Stimulated activated CD4-positive, alpha-beta T cell treated with anti-CD3 and anti-CD28 coated beads, Interleukin-12 subunit alpha, Interleukin-12 subunit beta, amount 100 ng/mL, for 24 hours (primary cell): ENCODE data around the gene USP35.
"Not testable (repeated sequence)": the region's sequence is repeated elsewhere in the genome, so short reads cannot be mapped to it uniquely, and the experiment has no call there.

Experiments used
- DNase-seq, 2 experiments: peaks; one replicate each; pipeline ENCODE4 v3.0.0-alpha.2; 2020; ENCODE audit warnings: low read depth in 2 of 2

Gene USP35

DNA sequence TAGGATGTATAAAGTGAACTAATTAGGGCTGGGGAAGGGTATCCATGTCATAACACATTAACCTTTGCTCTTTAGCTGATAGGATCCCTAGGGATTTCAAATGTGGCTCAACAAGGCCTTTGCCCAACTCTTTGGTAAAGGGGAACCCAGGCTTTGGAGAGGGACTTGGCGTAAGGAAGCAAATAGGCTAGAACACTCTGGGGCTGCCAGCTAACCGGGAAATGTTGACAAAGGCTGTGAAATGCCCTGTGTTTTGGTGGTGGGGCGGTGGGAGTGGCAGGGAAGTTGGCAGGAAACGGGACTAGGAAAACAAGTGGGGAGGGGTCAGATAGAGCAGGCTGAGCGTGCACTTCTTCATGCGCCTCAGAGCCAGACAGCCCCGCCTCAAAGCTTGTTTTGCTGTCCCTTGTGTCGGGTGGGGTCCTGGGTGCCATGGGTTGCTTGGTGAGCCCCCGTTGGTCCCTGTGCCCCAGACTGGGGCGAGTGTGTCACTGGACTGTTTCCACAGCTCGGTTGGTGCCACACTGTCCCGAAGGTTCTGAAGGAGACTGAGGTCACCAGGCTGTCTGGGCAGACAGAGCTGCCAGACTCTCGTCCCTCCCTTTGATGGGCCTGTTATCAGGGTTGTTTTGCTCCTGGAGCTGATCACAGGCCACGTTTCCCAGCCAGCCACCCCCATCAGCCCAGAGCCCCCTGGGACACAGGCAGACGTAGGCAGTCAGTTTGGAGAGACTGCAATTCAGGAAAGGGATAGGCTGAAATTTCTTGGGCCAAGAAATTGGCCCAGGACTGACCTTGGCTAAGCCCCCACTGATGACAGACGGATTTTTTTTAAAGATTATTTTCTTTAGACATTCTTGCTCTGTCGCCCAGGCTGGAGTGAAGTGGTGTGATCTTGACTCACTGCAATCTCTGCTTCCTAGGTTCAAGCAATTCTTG, 19.9 kb upstream of the USP35 start:
- no peak for DNase-seq

DNA sequence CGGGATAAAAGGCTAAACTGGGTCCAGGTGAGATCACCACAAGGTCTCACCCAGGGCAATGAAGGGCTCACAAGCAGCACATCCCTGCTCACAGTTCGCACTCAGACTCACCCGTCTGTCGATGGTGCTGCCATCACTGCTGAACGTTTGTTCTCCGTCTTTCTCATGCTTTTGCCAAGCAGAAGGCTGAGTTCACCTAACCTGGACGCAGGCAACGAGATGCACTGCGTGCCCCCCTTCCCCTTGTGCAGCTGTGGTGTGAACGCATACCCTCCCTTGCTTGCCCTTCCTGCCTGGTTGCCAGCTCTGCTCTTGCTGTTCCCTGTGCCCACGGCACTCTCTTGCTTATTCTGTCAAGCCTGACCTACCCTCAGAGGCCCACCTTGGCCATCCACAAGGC, 18.3 kb upstream of the USP35 start:
- no peak for DNase-seq

DNA sequence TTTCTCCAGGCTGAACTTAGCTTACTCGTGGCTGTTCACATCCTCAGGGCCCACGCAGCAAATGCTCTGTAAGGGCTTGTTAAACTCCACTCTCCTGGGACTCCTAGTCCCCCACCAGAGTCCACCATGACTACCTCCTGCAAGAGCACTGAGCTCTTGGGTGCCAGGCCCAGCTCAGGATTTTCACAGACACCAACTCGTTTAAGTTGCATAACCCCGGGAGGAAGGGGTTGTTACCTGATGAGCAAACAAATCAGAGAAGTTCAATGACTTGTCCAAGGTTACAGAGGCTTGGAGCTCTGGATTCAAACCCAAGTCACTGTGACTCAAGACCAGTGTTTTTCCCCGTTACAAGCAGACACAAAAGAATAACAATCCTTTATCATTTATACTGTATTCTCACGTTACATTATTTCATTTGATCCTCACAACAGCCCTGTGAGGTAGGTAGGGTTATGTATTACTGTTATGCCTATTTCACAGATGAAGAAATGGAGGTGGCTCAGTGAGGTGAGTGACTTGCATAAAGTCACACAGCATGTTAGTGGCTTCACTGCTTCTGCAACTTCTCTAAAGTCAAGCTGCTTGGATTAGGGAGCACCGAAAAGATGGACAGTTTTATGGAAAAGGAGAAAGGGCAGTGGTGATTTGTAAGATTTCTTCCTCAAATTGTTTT, 17.7 kb upstream of the USP35 start:
- DNase-seq = no peak

DNA sequence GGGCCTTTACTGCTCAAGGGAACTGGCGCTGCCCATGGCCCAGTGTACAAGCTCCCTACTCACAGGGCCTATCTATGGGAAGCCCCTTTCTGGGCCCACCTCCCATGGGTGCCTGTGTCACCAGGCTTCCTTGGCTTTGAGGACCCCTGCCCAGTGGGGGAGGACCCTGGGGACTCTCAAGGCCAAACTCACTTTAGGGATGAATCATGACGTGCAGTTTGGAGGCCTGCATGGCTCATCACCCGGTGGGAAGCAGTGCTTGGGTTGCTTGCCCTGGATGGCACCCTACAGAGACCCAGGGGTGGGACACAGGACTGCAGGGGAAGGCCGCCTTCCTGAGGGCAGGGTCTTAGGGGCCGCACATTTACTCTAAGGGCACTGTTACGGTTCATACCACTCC, 16.8 kb upstream of the USP35 start:
- DNase-seq = no peak

DNA sequence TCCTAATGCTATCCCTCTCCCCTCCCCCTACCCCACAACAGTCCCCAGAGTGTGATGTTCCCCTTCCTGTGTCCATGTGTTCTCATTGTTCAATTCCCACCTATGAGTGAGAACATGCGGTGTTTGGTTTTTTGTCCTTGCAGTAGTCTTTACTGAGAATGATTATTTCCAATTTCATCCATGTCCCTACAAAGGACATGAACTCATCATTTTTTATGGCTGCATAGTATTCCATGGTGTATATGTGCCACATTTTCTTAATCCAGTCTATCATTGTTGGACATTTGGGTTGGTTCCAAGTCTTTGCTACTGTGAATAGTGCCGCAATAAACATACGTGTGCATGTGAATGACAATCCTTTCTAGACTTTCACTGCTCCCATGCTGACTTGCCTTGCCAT, 12.9 kb upstream of the USP35 start:
- not testable (repeated sequence) for DNase-seq

DNA sequence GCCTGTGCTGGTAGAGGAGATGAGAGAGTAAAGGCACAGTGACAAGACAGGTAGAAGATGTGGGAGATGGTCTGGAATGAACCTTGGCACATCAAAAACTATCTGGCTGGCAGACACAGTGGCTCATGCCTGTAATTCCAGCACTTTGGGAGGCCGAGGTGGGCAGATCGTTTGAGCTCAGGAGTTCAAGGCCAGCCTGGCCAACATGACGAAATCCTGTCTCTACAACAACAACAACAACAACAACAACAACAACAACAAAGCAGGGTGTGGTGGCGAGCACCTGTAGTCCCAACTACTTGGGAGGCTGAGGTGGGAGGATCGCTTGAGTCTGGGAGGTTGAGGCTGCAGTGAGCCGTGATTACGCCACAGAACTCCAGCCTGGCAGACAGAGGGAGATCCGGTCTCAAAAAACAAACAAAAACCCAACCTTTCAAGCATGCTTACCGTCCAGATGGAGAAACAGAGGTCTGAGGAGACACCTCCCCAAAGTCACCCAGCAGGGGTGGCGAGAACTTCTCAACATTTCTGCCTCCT, 12.0 kb upstream of the USP35 start:
- no peak for DNase-seq

DNA sequence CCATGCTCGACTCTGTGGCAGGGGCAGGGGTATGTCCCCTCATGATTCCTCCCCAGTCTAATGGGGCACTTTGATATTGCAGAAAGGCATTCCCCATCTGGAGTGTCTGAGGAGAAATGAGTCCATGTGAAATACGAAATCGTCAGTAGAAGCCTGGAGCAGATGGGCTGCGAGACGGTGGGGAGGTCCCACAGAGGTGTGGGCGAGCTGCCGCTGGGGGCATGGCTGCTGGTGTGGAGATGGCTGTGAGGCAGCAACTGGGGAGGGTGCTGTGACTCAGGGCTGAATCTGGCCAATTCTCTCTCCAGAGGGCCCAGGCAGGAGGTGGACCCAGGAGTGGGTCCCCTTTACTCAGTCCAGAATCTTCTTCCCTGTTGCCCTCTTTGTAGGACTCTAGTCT, 11.5 kb upstream of the USP35 start:
- DNase-seq = no peak

DNA sequence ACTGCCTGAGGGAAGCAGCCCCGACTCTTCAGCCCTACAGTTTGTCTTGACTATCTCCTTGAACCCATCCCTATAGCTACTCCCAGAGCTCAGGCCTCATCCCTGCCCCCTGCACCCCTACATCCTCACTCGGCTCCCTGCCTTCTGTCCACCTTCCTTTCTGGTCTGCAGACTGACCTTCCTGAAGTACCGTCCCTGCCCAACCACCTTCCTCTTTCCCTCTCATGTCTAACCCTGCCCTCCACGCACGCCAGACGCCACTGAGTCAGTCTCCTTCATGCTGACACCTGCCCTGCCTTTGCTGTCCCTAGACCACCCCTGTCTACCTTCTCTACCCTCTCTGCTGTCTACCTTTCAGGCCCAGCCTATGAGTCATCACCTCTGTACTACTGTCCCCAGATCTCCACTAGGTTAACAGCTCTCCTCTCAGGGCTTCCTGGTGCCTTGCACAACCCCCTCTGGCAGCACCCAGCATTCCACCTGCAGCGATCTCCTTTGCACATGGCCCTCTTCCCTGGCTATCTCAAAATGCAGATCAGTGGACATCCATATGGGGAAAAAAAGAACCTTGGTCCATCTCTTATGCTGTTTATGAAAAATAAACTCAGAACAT, 9.2 kb upstream of the USP35 start:
- no peak for DNase-seq

DNA sequence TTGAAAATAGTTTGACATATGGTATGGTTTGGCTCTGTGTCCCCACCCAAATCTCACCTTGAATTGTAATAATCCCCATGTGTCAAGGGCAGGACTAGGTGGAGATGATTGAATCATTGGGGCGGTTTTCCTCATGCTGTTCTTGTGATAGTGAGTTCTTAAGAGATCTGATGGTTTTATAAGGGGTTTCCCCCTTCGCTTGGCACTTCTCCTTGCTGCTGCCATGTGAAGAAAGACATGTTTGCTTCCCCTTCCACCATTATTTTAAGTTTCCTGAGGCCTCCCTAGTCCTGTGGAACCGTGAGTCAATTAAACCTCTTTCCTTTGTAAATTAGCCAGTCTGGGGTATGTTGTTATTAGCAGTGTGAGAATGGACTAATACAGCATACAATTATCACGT, 8.0 kb upstream of the USP35 start:
- no peak for DNase-seq

DNA sequence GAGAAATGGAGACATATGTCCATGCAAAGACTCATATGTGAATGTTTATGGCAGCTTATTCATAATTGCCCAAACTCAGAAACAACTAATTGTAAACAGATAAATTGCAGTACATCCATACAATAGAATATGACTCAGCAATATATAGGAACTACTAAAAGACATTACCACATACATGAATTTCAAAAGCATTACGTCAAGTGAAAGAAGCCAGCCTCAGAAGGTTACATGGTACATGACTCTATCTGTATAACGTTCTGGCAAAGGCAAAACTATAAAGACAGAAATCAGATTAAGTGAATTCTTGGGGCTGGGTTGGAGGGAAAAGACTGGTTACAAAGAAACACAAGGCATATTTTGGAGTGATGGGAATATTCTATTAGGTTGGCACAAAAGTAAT, 7.5 kb upstream of the USP35 start:
- DNase-seq = no peak

DNA sequence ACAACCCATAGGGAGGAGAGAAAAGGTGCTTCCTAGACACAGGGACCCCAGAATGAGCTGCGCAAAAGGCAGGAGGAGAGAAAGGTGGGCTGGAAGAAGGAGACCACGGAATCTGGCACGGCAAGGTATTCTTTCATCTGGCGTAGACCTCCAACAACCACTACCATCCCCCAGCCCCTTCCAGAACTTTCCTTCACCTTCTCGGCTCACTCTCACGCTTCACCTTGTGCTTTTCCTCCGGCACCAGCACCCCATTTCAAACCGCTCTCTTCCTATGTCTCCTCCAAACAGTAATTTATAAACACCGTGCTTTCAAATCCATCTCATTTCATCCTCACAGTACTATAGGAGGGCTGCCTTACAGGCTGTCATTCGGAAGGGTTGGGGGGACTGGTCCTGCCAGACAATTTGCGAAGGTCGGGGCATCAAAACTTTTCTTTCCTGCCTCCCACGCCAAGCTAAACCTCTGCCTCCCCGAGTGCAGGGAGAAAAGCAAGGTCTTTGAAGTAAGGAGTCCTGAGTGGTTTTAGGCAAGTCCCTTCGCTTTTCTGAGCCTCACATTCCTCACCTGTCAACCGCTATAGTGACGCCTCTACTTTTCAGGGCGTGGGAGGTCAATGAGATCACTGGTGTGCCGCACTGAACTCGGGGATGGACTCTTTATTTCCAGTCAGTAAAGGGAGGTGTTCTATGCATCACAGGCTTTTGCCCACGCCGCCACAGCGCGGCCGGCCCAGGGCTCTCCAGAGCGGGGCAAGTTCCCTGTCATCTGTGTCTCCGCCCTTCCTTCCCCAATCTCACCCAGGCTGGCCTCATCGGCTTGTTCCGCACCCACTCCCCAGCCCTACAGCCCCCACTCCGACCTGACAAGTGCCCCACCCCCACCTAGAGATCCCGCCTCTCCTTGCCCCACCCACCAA, 1.1 kb upstream of the USP35 start:
- DNase-seq = peak; percentile 65 to 71

DNA sequence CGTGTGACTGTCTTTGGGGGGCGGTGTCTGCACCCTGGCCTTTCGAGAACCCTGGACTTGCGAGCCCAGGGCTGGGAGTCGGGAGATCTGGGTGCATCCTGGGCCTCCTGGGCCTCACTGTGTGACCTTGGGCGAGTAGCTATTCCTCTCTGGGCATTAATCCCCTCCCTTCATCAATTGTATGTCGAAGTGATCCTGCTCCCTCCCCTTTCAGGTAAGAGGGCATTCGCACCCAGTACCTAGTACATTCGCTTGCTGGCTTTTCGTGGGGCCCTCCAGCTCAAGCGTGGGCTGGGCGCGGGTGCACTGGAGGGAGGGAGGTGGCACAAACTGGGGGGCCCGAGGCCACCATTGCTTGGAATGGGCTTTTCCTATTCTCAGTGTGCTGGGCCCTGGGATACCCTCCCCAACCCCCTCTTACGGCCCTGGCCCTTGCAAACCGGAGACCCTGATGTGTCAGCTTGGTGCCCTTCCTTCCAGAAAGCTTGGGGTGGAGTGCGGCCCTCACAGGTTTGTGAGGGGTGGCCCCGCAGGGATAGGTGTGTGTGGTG, 530 bp downstream of the USP35 start:
- no peak for DNase-seq

DNA sequence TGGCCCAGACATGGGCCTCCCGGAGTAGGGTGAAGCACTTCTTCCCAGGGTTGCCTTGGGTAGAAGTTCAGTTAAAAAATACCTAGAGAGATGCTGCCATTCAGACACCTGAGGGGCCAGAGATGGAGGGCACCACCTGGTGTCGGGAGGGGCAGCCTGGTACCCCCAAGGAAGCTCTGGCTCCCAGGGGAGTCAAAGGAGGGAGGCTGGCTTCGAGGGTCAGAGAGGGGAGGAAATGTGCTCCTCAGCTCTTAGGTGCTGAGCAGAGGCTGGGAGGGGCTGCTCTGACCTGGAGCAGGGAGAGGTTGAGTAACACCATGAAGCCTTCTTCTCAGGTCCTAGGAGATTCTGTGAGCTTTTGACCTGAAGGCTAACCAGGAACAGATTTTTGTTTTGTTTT, 1.1 kb downstream of the USP35 start:
- DNase-seq = no peak

DNA sequence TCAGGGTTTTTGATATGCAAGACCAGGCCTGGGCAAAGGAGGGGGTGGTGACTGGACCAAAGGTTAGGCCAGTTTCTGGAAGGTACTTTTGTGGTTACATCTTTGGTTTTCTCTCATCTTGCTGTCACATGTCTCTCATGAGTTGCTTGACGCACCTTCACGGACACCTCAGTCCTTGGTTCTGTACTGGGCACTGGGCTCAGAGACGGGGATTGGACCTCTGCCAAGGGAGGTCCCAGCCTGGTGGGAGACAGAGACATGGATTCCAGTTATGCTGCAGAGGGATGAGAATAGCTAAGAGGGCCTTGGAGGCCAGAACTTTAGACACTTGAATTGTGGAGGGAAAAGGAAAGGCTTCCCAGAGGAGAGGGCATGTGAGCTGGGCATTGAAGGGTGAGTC, 1.7 kb downstream of the USP35 start:
- no peak for DNase-seq

DNA sequence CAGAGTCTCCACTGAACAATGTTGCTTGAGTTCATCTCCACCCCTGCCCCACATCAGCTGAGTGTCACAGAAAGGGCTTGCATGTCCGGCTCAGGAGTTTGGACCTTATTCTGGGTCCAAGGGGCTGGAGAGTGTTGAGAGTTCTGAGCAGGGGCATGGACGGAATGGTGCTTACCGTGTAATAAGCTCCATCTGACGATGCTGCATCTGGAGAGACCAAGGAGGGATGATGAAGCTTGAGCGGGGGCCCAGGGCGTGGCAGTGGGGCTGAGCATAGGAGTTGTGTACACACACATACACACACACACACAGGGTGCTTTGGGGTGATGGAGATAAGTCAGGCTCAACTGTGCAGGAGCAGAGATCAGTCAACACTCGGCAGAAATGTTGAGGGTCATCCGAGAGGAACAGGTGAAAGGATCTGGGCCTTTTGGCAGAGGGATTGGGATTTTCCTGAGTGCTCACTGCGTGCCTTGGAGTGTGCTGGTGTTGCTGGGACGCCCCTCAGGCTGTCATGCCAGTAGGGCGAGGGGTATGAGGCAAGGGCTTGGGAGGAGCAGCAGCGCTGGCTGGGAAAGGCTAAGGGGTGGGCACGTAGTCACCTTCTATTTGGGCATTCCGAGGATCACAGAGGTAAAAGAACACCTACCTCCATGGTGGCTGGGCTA, 2.3 kb downstream of the USP35 start:
- DNase-seq = no peak

DNA sequence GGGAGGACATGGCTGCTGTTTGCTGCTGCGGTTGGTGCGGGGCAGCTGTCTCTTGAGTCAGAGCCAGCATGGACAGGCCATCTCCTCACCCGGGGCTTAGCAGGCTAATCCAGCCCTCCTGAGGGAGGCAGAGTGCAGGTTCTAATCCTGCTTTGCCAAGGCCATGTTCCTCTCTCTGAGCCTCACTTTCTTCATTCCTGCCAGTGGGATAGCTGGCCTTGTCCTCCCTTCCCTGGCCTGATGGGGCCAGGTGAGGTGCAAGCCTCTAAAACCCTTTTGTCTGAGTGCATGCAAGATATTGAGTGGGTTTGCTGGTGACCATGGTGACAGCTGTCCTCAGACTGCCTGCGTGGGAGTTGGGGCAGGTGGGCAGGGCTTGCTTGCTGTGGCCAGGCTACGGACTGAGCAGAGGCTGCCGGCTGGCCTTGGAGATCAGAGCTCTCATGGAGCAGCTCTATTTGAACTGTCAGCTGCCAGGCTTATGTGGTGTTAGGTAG, 3.6 kb downstream of the USP35 start:
- no peak for DNase-seq

DNA sequence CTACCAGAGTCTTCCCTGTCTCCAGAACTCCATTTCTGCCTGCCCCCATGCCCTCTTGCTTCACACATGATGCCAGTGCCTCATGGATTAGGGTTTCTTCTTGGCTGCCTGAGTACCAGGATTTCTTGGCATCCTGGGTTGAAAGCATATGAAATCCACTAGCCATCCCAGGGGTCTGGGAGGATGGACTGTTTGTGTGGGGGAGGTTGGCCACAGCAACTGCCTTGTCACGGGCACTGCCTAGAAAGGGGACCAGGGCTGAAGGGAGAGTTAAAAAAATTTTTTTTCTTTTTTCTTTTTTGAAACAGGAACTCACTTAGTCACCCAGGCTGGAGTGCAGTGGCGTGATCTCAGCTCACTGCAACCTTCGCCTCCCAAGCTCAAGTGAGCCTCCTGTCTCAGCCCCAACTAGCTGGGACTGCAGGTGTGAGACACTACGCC, 4.2 kb downstream of the USP35 start:
- no peak for DNase-seq

DNA sequence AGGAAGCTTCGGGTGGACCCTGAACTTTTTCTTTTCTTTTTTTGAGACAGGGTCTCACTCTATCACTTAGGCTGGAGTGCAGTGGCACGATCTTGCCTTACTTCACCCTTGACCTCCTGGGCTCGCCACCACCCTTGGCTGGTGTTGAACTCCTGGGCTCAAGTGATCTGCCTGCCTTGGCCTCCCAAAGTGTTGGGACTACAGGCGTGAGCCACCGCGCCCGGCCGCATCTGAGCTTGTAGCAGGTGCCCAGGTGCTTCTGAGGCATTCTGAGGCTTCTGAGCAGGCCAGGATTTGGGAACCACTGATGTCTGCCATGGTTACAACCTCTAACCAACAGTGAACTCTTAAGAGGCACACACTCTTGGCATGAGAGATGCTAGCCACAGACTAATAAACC, 5.1 kb downstream of the USP35 start:
- DNase-seq = no peak

DNA sequence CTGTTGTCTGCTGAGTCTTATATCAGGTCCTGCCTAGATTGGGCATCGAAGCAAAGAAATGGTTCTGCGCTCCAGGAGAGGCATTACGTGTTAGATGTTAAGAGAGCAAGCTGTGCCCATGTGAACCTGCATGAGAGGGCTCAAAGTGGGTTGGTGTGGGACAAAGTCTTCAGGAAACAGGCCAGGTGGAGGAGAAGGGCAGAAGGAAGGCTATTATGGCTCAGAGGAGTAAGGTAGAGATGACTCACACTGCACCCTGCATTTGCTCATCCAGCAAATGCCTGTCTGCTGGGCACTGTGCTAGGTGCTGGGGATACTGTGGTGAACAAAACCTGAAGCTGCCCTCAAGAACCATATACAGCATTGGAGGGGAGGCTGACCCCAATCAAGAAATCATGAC, 5.8 kb downstream of the USP35 start:
- no peak for DNase-seq

DNA sequence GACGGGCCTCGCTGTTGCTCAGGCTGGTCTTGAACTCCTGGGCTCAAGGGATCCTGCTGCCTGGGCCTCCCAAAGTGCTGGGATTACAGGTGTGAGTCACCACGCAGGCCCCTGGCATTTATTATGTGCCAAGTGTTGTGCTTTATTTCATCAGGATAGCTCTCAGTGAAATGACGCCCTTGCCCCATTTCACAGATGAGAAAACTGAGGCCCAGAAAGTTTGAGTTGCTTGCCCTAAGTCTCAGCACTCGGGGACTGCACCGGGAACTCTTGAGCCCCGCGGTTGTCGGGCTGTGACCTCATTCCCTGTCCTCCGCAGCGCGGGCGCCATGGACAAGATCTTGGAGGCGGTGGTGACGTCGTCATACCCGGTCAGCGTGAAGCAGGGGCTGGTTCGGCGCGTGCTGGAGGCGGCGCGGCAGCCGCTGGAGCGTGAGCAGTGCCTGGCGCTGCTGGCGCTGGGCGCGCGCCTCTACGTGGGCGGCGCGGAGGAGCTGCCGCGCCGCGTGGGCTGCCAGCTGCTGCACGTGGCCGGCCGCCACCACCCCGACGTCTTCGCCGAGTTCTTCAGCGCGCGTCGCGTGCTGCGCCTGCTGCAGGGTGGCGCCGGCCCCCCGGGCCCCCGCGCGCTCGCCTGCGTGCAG, 7.3 kb downstream of the USP35 start:
- DNase-seq = no peak
